ENCODE results near the gene LARP6. TPM values are rescaled to one million over a fixed set of nuclear protein-coding genes. Genes with fewer than 3 reads are reported as not detected.

Gene LARP6
- total and polyA plus RNA-seq, 2 of the 13 experiments (the other 11 are each of a cell fraction or from before 2014, with no cell fraction given), result 2.9 to 8.2 TPM

GRCh38 chr15:70788114-70789049 lies 65.6 kb downstream of the LARP6 start (continued):
- TF ChIP-seq SOX13 (IDR thresholded peaks at IDR 0.05) (no peak), SOX13 (CRISPR knock-in tag; conservative IDR thresholded peaks at IDR 0.05 in 1 of 2, IDR thresholded peaks at IDR 0.05 in 1 of 2) (peak in 1 of 2 experiments; percentile 55; a peak in 1 of 4 replicates), ZHX2 (IDR thresholded peaks at IDR 0.05; ENCODE audit: low read depth) (no peak), ZHX2 (CRISPR knock-in tag; IDR thresholded peaks at IDR 0.05; ENCODE audit: borderline replicate concordance) (no peak), RXRB (CRISPR knock-in tag; IDR thresholded peaks at IDR 0.05; ENCODE audit: borderline replicate concordance) (peak; percentile 79), BORCS8-MEF2B (CRISPR knock-in tag; IDR thresholded peaks at IDR 0.05) (no peak), ZBTB21 (CRISPR knock-in tag; IDR thresholded peaks at IDR 0.05) (no peak), KDM1A (CRISPR knock-in tag; IDR thresholded peaks at IDR 0.05) (no peak), PCBP2 (optimal IDR thresholded peaks at IDR 0.05; ENCODE audit: low read depth, low read length, poor library complexity, severe bottlenecking) (no peak), SRSF9 (IDR thresholded peaks at IDR 0.05; ENCODE audit: borderline replicate concordance, insufficient read depth, low read depth, low read length, poor library complexity, severe bottlenecking) (no peak), ZNF441 (CRISPR knock-in tag; IDR thresholded peaks at IDR 0.05; ENCODE audit: borderline replicate concordance) (no peak), ZBTB4 (CRISPR knock-in tag; IDR thresholded peaks at IDR 0.05; ENCODE audit: borderline replicate concordance) (no peak), ZNF160 (CRISPR knock-in tag; IDR thresholded peaks at IDR 0.05) (no peak), ZNF280D (CRISPR knock-in tag; IDR thresholded peaks at IDR 0.05) (no peak), ZNF205 (CRISPR knock-in tag; IDR thresholded peaks at IDR 0.05) (no peak), SMAD9 (CRISPR knock-in tag; IDR thresholded peaks at IDR 0.05) (no peak)
